Prostate gland (tissue), 2 donors: ENCODE data around the gene RPL15.

Experiments used
- CTCF ChIP-seq, 4 experiments: fragments of 200-600 bp in 2 of 4; fragments of 450-650 bp in 2 of 4; sonication (generic) in 2 of 4; IDR thresholded peaks; 1 replicate in 3 of 4; 2 replicates in 1 of 4; pipeline ENCODE4 v1.5.1; 2016 to 2019; ENCODE audit warnings: antibody characterized with exemption in 4 of 4, mild to moderate bottlenecking in 2 of 4, moderate library complexity in 2 of 4
- POLR2A ChIP-seq: fragments of 450-650 bp; IDR thresholded peaks from one replicate; pipeline ENCODE4 v1.6.1; 2016; ENCODE audit warnings: antibody characterized with exemption, mild to moderate bottlenecking

GRCh38 chr3:23900744-23901143 is 16.2 kb upstream of the RPL15 start:
- TF ChIP-seq CTCF (IDR thresholded peaks at IDR 0.05) = no peak
- no peak for TF ChIP-seq POLR2A
